HG03045 (cell line): Measurements from ENCODE around the gene CCDC90B.

Experiments used
- ATAC-seq: cut with Tn5 transposase; IDR thresholded peaks from one replicate; pipeline ENCODE4 v1.9.1; 2021; ENCODE audit warnings: mild to moderate bottlenecking, moderate library complexity; ENCODE audit not compliant: unreplicated experiment

CCDC90B gene

DNA sequence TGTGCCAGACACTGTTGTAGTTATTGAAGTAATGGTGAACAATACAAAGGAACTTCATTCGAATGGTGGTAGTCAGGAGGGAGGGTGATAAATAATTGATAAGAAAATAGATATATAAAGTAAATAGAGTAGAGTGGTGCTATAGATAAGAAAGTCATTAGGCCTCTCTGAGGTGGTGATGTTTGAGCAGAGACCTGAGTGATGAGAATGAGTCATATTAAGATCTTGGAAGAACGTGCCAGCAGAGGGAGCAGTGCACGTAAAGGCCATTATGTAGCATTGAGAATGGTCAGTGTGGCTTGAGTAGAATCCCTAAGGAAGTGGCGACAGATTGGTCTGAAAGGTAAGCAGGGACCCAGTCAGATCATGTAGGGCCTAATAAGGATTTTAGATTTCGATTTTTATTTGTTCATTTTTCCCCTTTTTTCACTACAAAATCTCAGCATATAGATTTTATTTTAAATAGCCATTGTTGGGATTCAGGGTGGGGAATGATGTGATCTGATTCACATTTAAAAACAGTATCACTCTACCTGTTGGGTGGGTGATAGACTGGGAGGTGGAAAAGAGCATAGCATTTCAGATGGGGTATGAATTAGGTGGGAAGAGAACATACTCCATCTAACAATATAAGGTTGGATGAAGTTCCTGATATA lies 44.7 kb downstream of the CCDC90B start:
- ATAC-seq, result peak; percentile 71

GRCh38 chr11:83238111-83238510 lies 48.1 kb downstream of the CCDC90B start:
- ATAC-seq, result no peak

DNA sequence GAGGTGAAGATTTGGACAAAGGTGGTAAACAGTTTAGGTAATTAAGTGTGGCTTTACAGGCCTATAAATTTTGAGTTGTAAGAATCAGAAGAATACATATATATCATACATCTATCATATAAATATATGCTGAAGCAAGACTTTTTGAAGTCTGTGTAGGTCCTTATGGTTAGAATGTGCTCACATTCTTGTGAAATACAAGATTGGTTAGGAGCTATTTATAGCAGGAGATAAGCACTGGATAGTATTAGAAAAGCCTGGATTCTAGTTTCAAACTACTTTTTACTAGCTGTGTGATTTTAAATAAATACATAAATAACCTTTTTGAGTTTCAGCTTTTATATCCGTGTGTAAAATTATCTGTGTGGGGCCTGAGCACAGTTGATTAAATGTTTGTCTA lies 50.3 kb downstream of the CCDC90B start:
- ATAC-seq, result no peak

DNA sequence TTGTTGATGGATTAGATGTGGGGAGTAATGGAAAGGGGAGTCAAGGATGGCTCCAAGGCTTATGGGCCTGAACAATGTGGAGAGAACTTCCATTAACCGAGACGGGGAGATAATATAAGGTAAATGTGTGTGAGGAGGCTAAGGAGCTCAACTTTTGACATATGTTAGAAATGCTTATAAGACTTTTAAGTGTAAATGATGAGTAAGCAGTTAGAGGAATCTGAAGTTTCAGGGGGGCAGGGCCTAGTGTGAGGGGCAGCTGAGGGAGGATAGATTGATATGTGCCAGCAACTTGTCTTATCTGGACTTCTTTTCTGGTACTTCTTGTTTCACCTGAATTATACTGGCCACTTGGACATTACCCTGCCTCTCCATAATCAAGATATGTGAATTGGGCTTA lies 62.7 kb downstream of the CCDC90B start:
- ATAC-seq, result no peak

- no peak for ATAC-seq
Observed at GRCh38 chr11:83222499-83222898, 63.7 kb downstream of the CCDC90B start.

DNA sequence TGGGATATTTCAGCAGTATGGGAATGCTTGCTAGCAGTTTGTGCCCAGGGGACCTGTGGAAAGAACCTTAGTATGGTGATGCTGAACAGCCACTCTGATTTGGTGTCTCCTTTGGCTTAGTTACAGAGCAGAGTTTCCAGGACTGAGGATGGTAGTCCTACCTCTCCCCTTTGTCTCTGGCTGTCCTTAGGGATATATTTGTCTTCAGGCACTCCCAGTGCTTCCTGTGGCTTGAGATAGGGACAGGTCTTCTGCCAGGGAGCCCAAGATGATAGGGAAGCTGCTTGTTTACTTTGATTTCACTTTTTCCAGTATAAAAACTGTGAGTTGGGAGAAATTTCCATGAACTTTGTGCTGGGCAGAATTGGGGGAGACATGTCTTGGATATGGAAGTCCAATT lies 64.5 kb downstream of the CCDC90B start:
- ATAC-seq, result no peak

GRCh38 chr11:83220260-83220659 lies 65.9 kb downstream of the CCDC90B start:
- no peak for ATAC-seq

DNA sequence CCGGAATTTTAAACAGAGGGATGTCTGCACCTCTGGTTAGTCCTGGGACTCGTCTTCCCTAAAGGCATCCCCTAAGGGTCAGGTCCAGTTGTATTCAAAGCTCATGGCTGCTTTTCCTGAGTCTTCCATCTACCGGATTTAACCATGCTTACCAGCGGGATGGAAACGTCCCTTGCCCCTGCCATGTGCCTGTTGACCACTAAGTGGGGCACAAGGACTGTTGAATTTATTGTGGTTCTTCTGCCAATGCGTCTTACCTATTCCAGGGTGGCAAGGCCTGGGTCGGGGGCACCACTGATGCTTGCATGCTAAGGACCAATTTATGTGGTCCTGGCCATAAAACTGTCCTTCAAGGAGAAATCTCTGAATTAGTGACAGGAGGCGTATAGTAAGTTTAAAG lies 67.1 kb downstream of the CCDC90B start:
- no peak for ATAC-seq
